GM12878 (cell line): ENCODE results near the gene SFXN2. TPM values are rescaled to one million over a fixed set of nuclear protein-coding genes. Genes with fewer than 3 reads are reported as not detected.

ENCODE experiments used
- BACH1 ChIP-seq: fragments of 450-650 bp; IDR thresholded peaks from 2 replicates; pipeline ENCODE4 v1.6.1; 2017; ENCODE audit warnings: mild to moderate bottlenecking, borderline replicate concordance
- BCL11A ChIP-seq: IDR thresholded peaks from 2 replicates; pipeline ENCODE4 v1.6.1; 2011; ENCODE audit warnings: low read depth, low read length
- BRCA1 ChIP-seq: IDR thresholded peaks from 2 replicates; pipeline ENCODE4 v1.6.1; 2011; ENCODE audit warnings: low read depth, low read length, improper control_type of control experiment
- CHD4 ChIP-seq: fragments of 200-600 bp; sonication (generic); IDR thresholded peaks from 2 replicates; pipeline ENCODE4 v1.6.1; 2016; ENCODE audit warnings: mild to moderate bottlenecking
- GATAD2B ChIP-seq: fragments of 450-650 bp; conservative IDR thresholded peaks from 2 replicates; pipeline ENCODE4 v1.6.1; 2017; ENCODE audit warnings: low read depth, mild to moderate bottlenecking, moderate library complexity
- HDGF ChIP-seq: fragments of 450-650 bp; IDR thresholded peaks from 2 replicates; pipeline ENCODE4 v1.6.1; 2016; ENCODE audit warnings: antibody characterized with exemption
- JUNB ChIP-seq: IDR thresholded peaks from 2 replicates; pipeline ENCODE4 v1.6.1; 2016; ENCODE audit warnings: antibody characterized with exemption, mild to moderate bottlenecking
- JUND ChIP-seq: IDR thresholded peaks from 2 replicates; pipeline ENCODE4 v1.6.1; 2012; ENCODE audit warnings: low read depth, mild to moderate bottlenecking, low read length, improper control_type of control experiment, moderate library complexity
- KLF5 ChIP-seq: fragments of 450-650 bp; IDR thresholded peaks from 2 replicates; pipeline ENCODE4 v1.6.1; 2014; ENCODE audit warnings: mild to moderate bottlenecking; ENCODE audit not compliant: partially characterized antibody
- MTA3 ChIP-seq: IDR thresholded peaks from 2 replicates; pipeline ENCODE4 v1.6.1; 2012; ENCODE audit warnings: low read length, inconsistent platforms, borderline replicate concordance
- NBN ChIP-seq: fragments of 450-650 bp; IDR thresholded peaks from 2 replicates; pipeline ENCODE4 v1.6.1; 2016
- NFYA ChIP-seq: IDR thresholded peaks from 2 replicates; pipeline ENCODE4 v1.6.1; 2011; ENCODE audit warnings: low read depth, mild to moderate bottlenecking, low read length, improper control_type of control experiment, borderline replicate concordance
- NRF1 ChIP-seq: conservative IDR thresholded peaks from 2 replicates; pipeline ENCODE4 v1.6.1; 2011; ENCODE audit warnings: mild to moderate bottlenecking, low read depth, low read length, improper control_type of control experiment
- PAX8 ChIP-seq: fragments of 450-650 bp; IDR thresholded peaks from 2 replicates; pipeline ENCODE4 v1.6.1; 2017; ENCODE audit warnings: mild to moderate bottlenecking, moderate library complexity
- POLR2AphosphoS5 ChIP-seq: IDR thresholded peaks from 2 replicates; pipeline ENCODE4 v1.6.1; 2011; ENCODE audit warnings: mild to moderate bottlenecking, low read length, inconsistent platforms
- SMAD5 ChIP-seq: IDR thresholded peaks from 2 replicates; pipeline ENCODE4 v1.6.1; 2016; ENCODE audit warnings: antibody characterized with exemption, low read depth
- SMC3 ChIP-seq: IDR thresholded peaks from 2 replicates; pipeline ENCODE4 v1.6.1; 2011; ENCODE audit warnings: low read length, improper control_type of control experiment, borderline replicate concordance
- SPI1 ChIP-seq: IDR thresholded peaks from 2 replicates; pipeline ENCODE4 v1.6.1; 2011; ENCODE audit warnings: low read depth, mild to moderate bottlenecking, low read length, moderate library complexity, borderline replicate concordance; ENCODE audit not compliant: insufficient read depth
- YY1 ChIP-seq: IDR thresholded peaks from 2 replicates; pipeline ENCODE4 v1.6.1; 2011; ENCODE audit warnings: low read depth, mild to moderate bottlenecking, low read length
- ZNF24 ChIP-seq: fragments of 450-650 bp; IDR thresholded peaks from 2 replicates; pipeline ENCODE4 v1.6.1; 2017; ENCODE audit warnings: antibody characterized with exemption, mild to moderate bottlenecking
- ZNF622 ChIP-seq: fragments of 450-650 bp; IDR thresholded peaks from 2 replicates; pipeline ENCODE4 v1.6.1; 2017; ENCODE audit warnings: mild to moderate bottlenecking, inconsistent platforms
- polyA plus RNA-seq, 11 experiments: library from polyadenylated mRNA; depleted of rRNA in 4 of 11; unstranded in 6 of 11; stranded (reverse) in 5 of 11; fragments of >200 nt; fragmentation: Nextera tagmentation in 4 of 11; fragmentation: Illumina TruSeq in 1 of 11; extraction: Ambion mirVana in 4 of 11; extraction: Trizol in 1 of 11; gene quantifications; 1 replicate in 1 of 11; 2 replicates in 10 of 11; pipeline versions ENCODE4 v1.2.1 to v1.2.3, GENCODE V29; 2011 to 2016; ENCODE audit warnings: inconsistent platforms in 2 of 11, missing spikeins in 2 of 11, low read depth in 1 of 11
- total RNA-seq, 4 experiments: library from RNA; depleted of rRNA in 3 of 4; stranded (reverse); fragments of >200 nt in 3 of 4; fragmentation: Illumina TruSeq in 1 of 4; extraction: Trizol in 1 of 4; gene quantifications; 2 replicates each; pipeline versions ENCODE4 v1.2.1 to v1.2.3, GENCODE V29; 2013 to 2021
- TF ChIP-seq, protein P1 (sequence below): IDR thresholded peaks from 2 replicates; pipeline ENCODE4 v1.6.1; 2011; ENCODE audit warnings: low read depth, low read length, improper control_type of control experiment, borderline replicate concordance
- TF ChIP-seq, protein P2 (sequence below): fragments of 450-650 bp; IDR thresholded peaks from 2 replicates; pipeline ENCODE4 v1.6.1; 2017; ENCODE audit warnings: borderline replicate concordance
- TF ChIP-seq, protein P3 (sequence below): IDR thresholded peaks from 2 replicates; pipeline ENCODE4 v1.6.1; 2011; ENCODE audit warnings: low read depth, mild to moderate bottlenecking, low read length, moderate library complexity, borderline replicate concordance; ENCODE audit errors: extremely low read depth
- TF ChIP-seq, protein P4 (sequence below): IDR thresholded peaks from 2 replicates; pipeline ENCODE4 v1.6.1; 2012; ENCODE audit warnings: improper control_type of control experiment, low read depth, low read length; ENCODE audit not compliant: insufficient replicate concordance

SFXN2 gene
- total and polyA plus RNA-seq, 10 of the 15 experiments (the other 5 are each of a cell fraction or from before 2014, with no cell fraction given) = 8.8 to 22.5 (median 18.5) TPM

DNA sequence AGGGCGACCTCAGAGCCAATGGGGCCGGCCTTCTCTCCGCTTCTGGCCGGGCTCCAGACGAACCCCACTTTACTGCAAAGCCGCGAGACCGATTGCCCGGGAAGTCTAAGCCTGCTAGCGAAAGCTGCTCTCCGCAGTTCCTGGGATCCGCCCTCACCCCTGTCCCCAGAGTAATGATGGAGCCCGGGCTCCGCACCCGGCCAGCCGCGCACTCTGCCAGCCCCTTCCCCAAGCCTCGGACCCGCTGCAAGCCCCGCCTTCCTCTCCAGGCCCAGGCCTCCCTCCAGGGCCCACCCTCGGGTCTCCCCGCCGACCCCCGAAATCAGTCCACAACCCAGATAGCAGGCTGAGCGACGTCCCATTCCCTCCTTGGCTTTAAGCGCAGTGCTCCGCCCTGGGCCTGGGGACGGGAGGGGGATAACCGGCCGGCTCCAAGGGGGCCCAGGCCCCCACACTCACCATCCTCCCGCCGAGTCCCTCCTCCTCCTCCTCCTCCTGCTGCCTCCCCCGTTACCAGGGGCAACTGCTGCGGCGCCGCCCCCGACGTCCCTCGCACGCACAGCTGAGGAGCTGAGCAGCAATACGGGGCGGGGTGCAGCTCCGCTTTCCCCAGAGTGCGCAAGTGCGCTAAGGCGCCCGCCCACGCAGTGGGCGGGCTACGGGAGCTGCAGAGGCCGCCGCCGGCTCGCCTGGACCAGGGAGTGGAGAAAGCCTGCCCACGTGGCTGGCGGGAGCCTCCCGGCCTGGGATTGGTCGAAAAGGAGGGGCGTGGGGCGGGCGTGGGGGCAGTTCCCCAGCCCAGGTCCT, 419 bp upstream of the SFXN2 start, which contains the start of gene ARL3 (continued):
- TF ChIP-seq, protein P1, sequence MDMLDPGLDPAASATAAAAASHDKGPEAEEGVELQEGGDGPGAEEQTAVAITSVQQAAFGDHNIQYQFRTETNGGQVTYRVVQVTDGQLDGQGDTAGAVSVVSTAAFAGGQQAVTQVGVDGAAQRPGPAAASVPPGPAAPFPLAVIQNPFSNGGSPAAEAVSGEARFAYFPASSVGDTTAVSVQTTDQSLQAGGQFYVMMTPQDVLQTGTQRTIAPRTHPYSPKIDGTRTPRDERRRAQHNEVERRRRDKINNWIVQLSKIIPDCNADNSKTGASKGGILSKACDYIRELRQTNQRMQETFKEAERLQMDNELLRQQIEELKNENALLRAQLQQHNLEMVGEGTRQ = peak; percentile 77
- TF ChIP-seq NBN (peak; percentile 86), MTA3 (no peak), BCL11A (no peak), NFYA (no peak), JUND (no peak), CHD4 (no peak), HDGF (peak; percentile 75; the same call in 1 of the 2 replicates), POLR2AphosphoS5 (peak; percentile 13; the same call in 1 of the 2 replicates), BRCA1 (0 out of 2 replicates have a peak, but pooled peaks have one; percentile 14), SMC3 (no peak), SPI1 (no peak), YY1 (peak; percentile 82; the same call in 1 of the 2 replicates), GATAD2B (peak; percentile 91), ZNF24 (no peak), NRF1 (peak; percentile 54), KLF5 (no peak), PAX8 (no peak), BACH1 (peak; percentile 43), SMAD5 (no peak), ZNF622 (no peak), JUNB (no peak)
- TF ChIP-seq, protein P2, sequence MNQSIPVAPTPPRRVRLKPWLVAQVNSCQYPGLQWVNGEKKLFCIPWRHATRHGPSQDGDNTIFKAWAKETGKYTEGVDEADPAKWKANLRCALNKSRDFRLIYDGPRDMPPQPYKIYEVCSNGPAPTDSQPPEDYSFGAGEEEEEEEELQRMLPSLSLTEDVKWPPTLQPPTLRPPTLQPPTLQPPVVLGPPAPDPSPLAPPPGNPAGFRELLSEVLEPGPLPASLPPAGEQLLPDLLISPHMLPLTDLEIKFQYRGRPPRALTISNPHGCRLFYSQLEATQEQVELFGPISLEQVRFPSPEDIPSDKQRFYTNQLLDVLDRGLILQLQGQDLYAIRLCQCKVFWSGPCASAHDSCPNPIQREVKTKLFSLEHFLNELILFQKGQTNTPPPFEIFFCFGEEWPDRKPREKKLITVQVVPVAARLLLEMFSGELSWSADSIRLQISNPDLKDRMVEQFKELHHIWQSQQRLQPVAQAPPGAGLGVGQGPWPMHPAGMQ = no peak
- TF ChIP-seq, protein P3, sequence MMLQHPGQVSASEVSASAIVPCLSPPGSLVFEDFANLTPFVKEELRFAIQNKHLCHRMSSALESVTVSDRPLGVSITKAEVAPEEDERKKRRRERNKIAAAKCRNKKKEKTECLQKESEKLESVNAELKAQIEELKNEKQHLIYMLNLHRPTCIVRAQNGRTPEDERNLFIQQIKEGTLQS = no peak
- TF ChIP-seq, protein P4, sequence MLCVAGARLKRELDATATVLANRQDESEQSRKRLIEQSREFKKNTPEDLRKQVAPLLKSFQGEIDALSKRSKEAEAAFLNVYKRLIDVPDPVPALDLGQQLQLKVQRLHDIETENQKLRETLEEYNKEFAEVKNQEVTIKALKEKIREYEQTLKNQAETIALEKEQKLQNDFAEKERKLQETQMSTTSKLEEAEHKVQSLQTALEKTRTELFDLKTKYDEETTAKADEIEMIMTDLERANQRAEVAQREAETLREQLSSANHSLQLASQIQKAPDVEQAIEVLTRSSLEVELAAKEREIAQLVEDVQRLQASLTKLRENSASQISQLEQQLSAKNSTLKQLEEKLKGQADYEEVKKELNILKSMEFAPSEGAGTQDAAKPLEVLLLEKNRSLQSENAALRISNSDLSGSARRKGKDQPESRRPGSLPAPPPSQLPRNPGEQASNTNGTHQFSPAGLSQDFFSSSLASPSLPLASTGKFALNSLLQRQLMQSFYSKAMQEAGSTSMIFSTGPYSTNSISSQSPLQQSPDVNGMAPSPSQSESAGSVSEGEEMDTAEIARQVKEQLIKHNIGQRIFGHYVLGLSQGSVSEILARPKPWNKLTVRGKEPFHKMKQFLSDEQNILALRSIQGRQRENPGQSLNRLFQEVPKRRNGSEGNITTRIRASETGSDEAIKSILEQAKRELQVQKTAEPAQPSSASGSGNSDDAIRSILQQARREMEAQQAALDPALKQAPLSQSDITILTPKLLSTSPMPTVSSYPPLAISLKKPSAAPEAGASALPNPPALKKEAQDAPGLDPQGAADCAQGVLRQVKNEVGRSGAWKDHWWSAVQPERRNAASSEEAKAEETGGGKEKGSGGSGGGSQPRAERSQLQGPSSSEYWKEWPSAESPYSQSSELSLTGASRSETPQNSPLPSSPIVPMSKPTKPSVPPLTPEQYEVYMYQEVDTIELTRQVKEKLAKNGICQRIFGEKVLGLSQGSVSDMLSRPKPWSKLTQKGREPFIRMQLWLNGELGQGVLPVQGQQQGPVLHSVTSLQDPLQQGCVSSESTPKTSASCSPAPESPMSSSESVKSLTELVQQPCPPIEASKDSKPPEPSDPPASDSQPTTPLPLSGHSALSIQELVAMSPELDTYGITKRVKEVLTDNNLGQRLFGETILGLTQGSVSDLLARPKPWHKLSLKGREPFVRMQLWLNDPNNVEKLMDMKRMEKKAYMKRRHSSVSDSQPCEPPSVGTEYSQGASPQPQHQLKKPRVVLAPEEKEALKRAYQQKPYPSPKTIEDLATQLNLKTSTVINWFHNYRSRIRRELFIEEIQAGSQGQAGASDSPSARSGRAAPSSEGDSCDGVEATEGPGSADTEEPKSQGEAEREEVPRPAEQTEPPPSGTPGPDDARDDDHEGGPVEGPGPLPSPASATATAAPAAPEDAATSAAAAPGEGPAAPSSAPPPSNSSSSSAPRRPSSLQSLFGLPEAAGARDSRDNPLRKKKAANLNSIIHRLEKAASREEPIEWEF = no peak
